OCI-M2 (cell line): ENCODE measurements around the gene SYT1.
"Not testable (repeated sequence)": the region's sequence is repeated elsewhere in the genome, so short reads cannot be mapped to it uniquely, and the experiment has no call there.

Experiments used
- DNase-seq: peaks from one replicate; lab custom pipeline; 2025; ENCODE audit not compliant: unreplicated experiment; lab: John Stamatoyannopoulos, UW

Gene SYT1

DNA sequence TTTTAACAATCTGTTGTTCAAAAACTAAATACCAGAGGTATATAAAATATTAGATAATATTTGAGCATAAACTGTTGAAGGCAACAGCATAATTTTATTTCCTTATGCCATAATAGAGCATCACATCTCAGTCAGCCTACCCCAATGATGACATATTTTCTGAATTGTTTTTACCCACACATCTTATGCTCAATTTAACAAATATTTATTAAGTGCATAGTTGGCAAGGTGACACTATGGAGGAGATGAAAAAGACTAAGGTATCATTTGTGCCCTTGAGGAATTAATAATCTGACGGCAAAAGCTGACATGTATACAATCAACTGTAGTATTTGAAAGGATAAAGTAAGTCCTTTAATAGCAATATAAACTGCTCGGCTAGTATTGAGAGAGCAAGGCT is 102.4 kb downstream of the SYT1 start:
- no peak for DNase-seq

DNA sequence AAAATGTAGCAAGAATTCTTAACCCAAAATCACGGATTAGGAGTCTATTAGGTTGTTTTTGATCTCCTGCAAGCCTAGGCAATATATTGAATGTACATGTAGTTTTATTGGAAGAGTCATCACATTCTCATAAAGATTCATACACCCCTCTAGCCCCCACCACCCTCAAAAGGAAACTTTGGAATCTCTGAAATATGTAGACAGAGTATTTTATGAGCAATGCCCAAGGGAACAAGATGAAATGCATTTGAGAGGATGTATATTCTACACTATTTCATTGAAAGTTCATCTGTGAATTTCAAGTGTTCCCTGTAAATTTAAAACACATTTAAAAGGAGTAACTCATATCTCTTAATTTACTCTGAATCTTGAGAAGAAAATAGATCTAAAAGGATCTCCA is 103.7 kb downstream of the SYT1 start:
- no peak for DNase-seq

DNA sequence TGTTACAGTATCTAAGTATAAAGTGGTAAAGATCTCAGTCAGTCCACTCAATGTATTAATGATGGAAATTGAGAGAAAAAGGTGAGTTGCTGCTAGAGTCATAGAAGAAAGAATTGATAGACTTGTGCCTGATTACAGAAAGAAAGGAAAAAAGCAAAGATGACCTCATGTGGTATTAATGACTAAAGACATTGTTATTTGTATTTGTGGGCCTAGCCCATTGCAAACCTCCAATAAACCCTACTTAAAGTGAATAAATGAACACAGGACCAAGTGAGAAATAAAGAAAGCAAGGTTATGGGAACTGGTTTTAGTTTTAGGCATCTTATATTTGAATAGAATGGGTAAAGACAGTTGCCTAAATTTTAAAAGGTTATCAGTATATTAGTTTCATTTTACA is 105.5 kb downstream of the SYT1 start:
- DNase-seq, result no peak

DNA sequence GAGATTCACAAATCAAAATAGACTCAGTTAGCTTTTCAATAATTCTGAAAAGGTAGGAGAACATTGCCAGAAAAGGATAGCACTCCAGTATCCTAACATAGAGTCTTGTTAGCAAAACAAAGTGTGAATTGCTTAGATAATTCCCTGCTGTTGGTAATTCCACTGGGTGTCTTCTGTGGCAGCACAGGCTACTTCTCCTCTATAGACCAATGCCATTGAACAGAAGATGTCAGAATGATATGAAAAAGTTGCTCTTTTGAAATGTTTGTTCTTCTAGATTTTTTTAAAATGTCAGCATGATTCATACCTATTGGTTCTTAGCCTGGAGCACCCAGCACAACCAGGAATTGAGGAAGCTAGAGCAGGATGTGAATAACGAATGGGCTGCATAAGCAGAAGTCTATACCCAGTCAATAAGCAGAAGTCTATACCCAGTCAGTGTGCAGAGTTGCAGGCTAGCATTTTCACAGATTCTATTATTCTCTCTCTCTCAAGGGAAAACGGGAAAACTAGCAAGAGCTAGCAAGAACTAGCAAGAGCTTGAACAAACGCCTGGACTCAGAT is 112.8 kb downstream of the SYT1 start:
- no peak for DNase-seq

DNA sequence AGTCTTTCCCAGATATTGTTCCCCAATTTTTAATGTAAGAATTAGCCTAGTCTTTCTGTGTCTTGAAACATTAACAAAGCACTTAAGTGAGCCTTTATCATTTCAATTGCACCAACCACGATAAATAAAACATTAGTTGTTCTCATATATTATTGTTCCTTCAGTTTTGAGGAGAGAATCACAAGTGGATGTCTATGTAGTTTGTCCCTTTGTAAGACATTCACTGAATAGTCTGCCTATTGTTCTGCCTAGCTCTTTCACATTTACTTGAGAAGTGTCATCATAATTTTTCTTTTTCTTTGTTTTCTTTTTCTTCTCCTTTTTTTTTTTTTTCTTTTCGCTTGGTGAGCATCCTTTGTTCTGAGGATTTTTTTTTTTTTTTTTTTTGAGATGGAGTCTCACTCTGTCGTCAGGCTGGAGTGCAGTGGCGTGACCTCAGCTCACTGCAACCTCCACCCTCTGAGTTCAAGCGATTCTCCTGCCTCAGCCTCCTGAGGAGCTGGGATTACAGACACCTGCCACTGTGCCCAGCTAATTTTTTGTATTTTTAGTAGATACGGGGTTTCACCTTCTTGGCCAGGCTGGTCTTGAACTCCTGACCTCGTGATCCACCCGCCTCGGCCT is 129.7 kb downstream of the SYT1 start:
- DNase-seq, result no peak

DNA sequence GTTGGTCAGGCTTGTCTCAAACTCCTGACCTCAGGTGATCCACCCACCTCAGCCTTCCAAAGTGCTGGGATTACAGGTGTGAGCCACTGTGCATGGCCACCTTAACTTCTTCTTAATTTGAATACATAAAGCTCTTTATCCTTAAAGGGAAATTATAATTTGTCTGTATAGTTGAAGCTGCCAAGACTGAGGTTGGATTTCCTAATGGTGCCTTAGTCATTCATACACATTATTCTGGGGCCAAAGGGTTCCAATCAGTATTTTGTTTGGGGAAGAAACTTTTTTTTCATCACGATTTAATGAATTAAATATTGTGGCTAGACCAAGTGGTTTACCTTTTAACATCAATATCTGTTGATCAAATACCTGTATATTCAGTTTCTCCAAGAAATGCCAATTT is 135.9 kb downstream of the SYT1 start:
- no peak for DNase-seq

DNA sequence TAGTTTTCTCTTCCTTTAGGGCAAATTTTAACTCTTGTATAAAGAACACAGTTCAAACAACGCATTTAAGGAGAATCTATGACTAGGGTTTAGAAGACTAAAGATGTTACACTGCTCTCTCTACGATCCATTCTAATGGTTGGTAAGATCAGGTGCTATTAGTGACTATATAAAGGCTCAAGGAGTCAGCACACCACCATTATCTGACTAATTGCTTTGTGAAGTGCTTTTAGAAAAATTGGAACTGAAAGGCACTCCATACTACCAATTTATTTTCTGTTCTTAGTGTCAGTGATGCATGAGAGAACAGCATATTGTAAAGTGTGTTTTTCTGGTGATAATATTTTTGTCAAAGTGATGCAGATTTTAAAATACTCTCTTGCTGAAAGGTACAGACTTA is 136.8 kb downstream of the SYT1 start:
- DNase-seq, result no peak

DNA sequence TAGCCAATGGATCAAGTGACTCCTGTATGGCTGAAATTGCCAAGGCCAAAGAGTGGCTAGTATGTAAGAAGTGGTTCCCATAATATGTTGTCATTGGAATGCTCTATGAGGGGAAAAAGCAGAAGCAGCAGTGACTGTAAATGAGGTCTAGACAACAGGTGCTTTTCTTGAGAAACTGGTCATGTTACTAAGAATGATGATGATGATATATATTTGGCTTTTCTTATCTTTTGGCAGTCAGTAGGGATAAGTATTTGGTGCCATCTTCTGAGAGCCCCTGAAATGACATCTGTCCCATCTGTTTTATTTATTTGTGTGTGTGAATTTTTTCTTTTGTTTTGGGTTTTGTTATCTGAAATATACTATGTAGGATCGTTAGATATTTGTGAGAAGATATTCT is 141.7 kb downstream of the SYT1 start:
- DNase-seq, result no peak

DNA sequence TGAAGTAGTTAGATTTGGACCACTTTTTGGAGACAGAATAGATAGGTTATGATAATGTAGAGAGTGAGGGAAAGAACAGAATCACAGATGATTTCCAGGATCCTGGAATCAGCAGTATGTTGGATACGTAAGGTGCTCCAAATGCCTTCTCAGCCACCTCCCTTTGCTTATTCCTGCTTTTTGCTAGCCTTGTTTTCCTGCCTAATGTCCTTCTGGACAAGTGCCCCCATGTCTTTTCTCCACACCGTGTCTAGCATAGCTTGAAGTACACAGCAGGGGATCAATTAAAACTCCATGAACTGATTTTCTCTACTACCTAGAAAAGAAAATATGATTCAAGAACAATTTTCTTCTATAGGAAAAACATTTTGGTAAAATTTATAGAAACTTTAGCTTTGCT is 144.0 kb downstream of the SYT1 start:
- DNase-seq, result no peak

DNA sequence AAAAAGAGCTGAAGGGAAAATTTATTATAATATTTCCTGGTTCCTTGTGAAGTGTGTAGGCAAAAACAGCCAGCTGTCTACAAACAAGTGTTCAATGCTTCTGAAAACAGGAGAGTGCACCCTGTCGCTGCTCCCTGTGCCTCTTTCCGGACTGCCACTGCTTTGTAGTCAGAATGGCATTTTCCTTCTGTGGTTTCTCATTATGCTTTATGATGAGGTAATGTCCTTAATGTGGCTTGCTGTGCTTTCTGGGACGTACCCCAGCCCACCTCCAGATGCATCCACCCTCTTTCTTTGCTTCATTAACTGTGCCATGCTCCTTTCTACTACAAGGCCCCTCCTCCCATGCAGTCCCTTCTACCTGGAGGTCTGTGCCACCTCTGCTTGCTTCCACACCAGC is 148.1 kb downstream of the SYT1 start:
- DNase-seq, result no peak

DNA sequence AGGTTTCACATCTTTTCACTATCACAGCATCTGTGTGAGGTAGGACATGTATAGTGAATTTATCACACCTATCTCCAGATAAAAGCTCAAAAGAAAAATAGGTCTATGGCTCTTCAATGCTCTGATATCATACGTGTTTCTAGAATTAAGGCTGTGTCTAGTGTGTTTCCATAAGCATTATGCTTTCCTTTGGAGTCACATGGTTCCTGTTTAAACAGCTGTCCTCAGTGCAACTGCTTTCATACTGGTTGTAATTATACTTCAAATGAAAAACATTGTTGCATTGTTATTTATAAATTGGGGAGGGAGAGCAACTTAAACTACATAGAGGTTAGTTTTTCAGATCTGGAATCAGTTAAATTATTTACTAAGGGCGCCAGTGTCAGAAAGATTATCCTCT is 151.6 kb downstream of the SYT1 start:
- no peak for DNase-seq

DNA sequence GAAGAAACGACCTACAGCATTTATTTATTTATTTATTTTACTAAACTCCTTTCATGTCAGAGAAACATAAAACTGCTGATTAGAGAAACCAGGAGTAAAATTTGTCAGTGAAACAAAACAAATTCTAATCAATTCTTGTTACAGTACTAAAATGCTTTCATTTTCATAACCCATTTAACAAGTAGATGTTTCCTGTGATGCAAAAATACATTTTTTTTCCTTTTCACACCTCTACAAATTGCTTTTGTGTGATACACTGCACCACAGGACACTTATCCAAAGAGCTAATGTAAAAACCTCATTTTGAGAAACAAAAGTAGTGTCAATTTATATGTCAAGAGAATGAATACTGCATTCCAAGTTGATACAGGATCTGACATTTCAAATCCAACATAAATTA is 155.1 kb downstream of the SYT1 start:
- DNase-seq, result no peak

DNA sequence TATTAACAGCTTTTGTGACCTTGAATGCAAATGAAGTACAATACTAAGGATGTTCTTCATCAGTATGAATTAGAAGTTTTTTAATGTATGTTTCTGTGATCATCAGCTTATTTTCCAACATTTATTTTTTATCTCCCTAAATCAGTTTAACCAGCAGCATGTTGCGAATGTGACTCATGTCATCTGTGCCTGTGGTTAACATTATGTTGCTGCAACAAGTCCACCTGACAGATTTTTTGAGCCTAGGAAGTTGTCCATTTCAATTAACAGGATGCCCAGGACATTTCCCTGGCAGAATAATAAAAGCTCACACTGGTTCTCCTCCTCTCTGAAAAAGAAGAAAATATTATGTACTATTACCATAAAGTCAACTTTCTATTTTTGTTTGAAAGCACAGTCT is 155.5 kb downstream of the SYT1 start:
- no peak for DNase-seq

DNA sequence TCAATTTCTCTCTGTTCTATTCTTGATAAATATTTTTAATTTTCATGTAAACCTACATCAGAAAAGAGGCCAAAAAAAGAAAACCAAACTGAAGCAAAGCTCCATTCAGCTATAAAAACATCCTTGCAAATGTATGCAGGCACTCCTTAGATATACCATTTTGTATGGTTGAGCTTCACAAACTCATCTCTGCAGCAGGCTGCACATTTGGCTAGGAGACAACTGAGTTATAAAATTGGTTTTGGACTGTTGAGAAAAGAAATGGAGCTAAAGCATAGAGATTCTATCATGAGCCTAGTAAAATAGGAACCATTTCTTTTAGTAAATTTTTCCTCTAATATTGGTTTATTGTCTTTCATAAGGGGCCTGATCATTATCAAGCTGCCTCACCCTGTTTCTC is 156.4 kb downstream of the SYT1 start:
- DNase-seq, result no peak

DNA sequence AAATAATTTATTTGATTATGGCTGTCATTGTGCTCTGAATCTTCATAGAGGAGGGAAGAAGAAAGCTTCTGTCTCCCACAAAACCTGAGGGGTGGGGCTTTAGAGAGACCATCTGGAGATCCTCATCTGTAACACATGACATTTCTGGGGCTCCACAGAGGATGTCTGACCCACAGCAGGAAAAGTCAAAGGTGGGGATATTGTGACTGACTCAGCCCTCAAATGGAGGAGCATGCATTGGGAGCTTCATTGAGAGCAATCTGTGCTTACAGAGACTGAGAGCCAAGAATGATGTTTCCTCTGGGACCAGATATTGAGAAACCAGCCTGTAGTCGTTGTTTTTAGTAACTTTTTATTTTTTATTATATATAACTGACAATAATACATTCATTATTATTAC is 158.7 kb downstream of the SYT1 start:
- DNase-seq, result no peak

DNA sequence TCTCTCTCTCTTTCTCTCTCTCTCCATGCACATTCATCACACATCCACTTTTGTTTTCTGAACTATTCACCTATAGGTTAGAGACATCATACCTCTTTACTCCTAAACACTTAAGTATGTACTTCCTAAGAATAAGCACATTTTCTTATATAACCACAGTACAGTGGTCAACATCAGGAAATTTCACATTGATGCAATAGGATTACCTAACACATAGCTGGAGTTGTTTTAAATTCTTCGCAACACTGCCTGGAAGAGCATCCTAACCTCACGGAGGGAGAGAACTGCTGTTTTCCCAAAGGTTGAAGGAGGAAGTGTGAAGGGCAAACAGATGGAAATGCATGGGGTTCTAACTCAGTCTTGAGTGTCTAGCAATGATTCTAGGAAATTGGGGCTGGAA is 159.2 kb downstream of the SYT1 start:
- DNase-seq, result no peak

DNA sequence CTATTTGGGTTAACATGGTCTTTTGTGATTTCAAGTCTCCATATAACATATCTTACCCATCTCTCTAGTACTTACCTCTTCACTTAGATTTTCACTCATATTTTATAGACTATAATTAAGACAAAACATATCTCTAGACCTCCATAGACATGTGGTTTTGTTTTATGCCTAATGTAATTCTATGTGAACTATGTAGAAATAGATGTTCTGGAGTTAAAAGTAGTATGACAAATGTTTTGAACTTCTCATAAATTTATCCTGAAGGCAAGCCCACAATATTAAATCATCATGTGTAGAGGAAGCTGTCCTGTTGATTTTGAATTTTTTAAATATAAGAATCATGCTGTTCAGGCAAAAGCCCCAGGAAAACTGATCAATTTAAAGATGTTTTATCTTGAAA is 169.2 kb downstream of the SYT1 start:
- no peak for DNase-seq

DNA sequence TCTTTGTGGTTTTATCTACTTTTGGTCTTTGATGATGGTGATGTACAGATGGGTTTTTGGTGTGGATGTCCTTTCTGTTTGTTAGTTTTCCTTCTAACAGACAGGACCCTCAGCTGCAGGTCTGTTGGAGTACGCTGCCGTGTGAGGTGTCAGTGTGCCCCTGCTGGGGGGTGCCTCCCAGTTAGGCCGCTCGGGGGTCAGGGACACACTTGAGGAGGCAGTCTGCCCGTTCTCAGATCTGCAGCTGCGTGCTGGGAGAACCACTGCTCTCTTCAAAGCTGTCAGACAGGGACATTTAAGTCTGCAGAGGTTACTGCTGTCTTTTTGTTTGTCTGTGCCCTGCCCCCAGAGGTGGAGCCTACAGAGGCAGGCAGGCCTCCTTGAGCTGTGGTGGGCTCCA is 180.2 kb downstream of the SYT1 start:
- not testable (repeated sequence) for DNase-seq

DNA sequence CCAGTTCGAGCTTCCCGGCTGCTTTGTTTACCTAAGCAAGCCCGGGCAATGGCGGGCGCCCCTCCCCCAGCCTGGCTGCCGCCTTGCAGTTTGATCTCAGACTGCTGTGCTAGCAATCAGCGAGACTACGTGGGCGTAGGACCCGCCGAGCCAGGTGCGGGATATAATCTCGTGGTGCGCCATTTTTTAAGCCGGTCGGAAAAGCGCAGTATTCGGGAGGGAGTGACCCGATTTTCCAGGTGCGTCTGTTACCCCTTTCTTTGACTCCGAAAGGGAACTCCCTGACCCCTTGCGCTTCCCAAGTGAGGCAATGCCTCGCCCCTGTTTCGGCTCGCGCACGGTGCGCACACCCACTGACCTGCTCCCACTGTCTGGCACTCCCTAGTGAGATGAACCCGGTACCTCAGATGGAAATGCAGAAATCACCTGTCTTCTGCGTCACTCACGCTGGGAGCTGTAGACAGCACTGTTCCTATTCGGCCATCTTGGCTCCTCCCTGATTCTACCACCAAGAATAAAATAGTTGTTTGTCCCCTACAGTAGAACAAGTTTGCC is 180.7 kb downstream of the SYT1 start:
- not testable (repeated sequence) for DNase-seq

DNA sequence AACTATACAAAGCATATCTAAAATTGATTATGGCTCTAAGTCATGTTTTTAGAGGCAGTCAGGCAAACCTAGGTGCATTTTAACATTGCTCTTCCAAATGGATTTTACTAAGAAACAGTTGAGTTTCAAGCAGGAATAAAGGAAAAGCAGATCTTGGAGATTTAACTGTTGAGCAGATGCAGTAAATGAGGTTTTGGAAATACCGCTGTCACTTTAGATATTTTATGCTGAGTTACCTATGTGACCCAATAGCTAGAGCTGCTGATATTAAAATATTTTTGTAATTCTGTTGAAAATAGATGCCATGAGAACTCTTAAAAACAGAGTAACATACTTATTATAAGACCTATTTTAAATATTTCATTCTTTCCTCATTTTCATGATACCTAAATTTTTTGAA is 181.4 kb downstream of the SYT1 start:
- no peak for DNase-seq

DNA sequence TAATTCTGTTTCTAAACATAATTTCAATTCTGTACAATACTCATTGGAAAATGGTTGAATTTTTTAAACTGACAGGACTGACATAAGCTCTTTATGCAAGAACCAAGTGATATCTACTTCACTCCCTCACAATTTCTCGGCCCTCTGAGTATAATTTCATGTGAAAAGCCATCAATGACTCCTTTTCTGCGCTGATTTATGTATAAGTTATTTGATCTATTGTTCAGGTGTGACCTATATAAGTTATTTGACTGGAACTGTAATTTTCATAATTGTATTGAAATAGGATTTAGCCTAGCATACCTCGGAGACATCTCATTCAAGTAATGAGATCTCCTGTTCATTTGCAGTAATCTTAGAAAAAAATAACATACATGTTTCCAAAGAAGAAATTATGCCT is 184.4 kb downstream of the SYT1 start:
- no peak for DNase-seq

DNA sequence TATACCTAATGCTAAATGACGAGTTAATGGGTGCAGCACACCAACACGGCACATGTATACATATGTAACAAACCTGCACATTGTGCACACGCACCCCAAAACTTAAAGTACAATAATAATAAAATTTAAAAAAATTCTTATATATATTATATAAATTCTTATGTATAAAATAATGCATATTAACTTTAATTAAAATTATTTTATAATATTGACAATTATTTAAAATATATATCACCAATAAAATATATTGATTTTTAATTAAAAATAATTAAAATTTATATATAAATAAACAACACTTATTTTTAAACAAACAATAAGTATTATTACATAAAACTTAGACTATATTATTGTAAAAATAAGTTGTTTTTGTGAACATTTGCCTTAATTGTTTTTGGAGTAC is 188.8 kb downstream of the SYT1 start:
- DNase-seq, result no peak
